OCI-LY7 (cell line): Measurements from ENCODE around the gene CD9. TPM values are rescaled to one million over a fixed set of nuclear protein-coding genes. Genes with fewer than 3 reads are reported as not detected.

Experiments used
- BruUV-seq: library from RNA; stranded (reverse); fragments of 400-500 nt; replicated peaks from 2 replicates; lab custom pipeline; 2021; lab: Mats Ljungman, UMichigan
- CTCF ChIA-PET: fragments of 300-600 bp; sonication (Branson Sonifier 250); formaldehyde crosslinking; loops from one replicate; lab custom pipeline; 2022; ENCODE audit warnings: antibody characterized with exemption; ENCODE audit not compliant: unreplicated experiment; lab: Charles Lee
- POLR2A ChIA-PET: fragments of 300-600 bp; sonication (Branson Sonifier 250); formaldehyde crosslinking; loops from one replicate; lab custom pipeline; 2022; ENCODE audit warnings: antibody characterized with exemption; lab: Charles Lee
- DNase-seq: peaks from one replicate; pipeline ENCODE4 v3.0.0-alpha.2; 2015; ENCODE audit warnings: low spot score
- H2AFZ ChIP-seq: fragments of 200-600 bp; sonication (generic), shearing (Covaris generic); 2 replicates; pipeline ENCODE4 v1.6.1; 2014; ENCODE audit warnings: mild to moderate bottlenecking, antibody characterized with exemption, low read length, moderate library complexity
- H3K27ac ChIP-seq: fragments of 200-600 bp; sonication (generic); 2 replicates; pipeline ENCODE4 v1.5.1; 2014; ENCODE audit warnings: mixed run types, low read depth, mild to moderate bottlenecking, moderate library complexity, low read length, inconsistent platforms; ENCODE audit not compliant: poor library complexity, severe bottlenecking
- H3K36me3 ChIP-seq: fragments of 200-600 bp; sonication (generic); 2 replicates; pipeline ENCODE4 v1.6.1; 2014; ENCODE audit warnings: mild to moderate bottlenecking, antibody characterized with exemption, low read length, moderate library complexity, mixed read lengths; ENCODE audit not compliant: insufficient read depth
- H3K4me1 ChIP-seq: fragments of 200-600 bp; sonication (generic); 2 replicates; pipeline ENCODE4 v1.5.1; 2014; ENCODE audit warnings: mild to moderate bottlenecking, low read length; ENCODE audit not compliant: insufficient read depth, poor library complexity, severe bottlenecking
- H3K4me2 ChIP-seq: fragments of 200-600 bp; sonication (generic); 2 replicates; pipeline ENCODE4 v1.6.1; 2014; ENCODE audit warnings: mild to moderate bottlenecking, low read length
- H3K4me3 ChIP-seq: fragments of 200-600 bp; sonication (generic); 2 replicates; pipeline ENCODE4 v1.5.1; 2014; ENCODE audit warnings: mild to moderate bottlenecking, low read depth, low read length; ENCODE audit not compliant: poor library complexity, severe bottlenecking
- H3K79me2 ChIP-seq: fragments of 200-600 bp; sonication (generic); 2 replicates; pipeline ENCODE4 v1.6.1; 2016; ENCODE audit warnings: low read depth, mild to moderate bottlenecking, low read length, moderate library complexity, mixed read lengths; ENCODE audit not compliant: insufficient read depth
- H3K9me2 ChIP-seq: fragments of 200-600 bp; sonication (generic); 2 replicates; pipeline ENCODE4 v1.6.1; 2016; ENCODE audit warnings: mild to moderate bottlenecking, low read length, mixed read lengths; ENCODE audit not compliant: insufficient read depth
- H3K9me3 ChIP-seq: fragments of 200-600 bp; sonication (generic); 2 replicates; pipeline ENCODE4 v1.6.1; 2014; ENCODE audit warnings: mild to moderate bottlenecking, mixed run types, low read length, mixed read lengths
- H4K20me1 ChIP-seq: fragments of 200-600 bp; sonication (generic); 2 replicates; pipeline ENCODE4 v1.6.1; 2014; ENCODE audit warnings: mild to moderate bottlenecking, antibody characterized with exemption, low read length, moderate library complexity, mixed read lengths; ENCODE audit not compliant: insufficient read depth
- CTCF ChIP-seq: fragments of 200-600 bp; sonication (generic); conservative IDR thresholded peaks from 2 replicates; pipeline ENCODE4 v1.5.1; 2014; ENCODE audit warnings: mild to moderate bottlenecking, antibody characterized with exemption, low read length, moderate library complexity, mixed read lengths
- EZH2phosphoT487 ChIP-seq: fragments of 200-600 bp; sonication (generic); IDR thresholded peaks from 2 replicates; pipeline ENCODE4 v1.6.1; 2018; ENCODE audit warnings: low read depth, borderline replicate concordance, mild to moderate bottlenecking, mixed run types, antibody characterized with exemption, low read length, moderate library complexity, mixed read lengths
- intact Hi-C: fragments of 100-400 bp; cut with micrococcal nuclease; formaldehyde crosslinking; loops from one replicate; pipeline ENCODE4 v1.10.0; 2022; ENCODE audit not compliant: unreplicated experiment
- total RNA-seq, 2 experiments: library from RNA; depleted of rRNA in 1 of 2; stranded (reverse); fragments of >200 nt in 1 of 2; shearing (Covaris generic) in 1 of 2; gene quantifications; 2 replicates each; pipeline ENCODE4 v1.2.3, GENCODE V29; 2014 to 2022

Gene CD9
- total RNA-seq, 2 experiments from 2014 or later: not detected

DNA sequence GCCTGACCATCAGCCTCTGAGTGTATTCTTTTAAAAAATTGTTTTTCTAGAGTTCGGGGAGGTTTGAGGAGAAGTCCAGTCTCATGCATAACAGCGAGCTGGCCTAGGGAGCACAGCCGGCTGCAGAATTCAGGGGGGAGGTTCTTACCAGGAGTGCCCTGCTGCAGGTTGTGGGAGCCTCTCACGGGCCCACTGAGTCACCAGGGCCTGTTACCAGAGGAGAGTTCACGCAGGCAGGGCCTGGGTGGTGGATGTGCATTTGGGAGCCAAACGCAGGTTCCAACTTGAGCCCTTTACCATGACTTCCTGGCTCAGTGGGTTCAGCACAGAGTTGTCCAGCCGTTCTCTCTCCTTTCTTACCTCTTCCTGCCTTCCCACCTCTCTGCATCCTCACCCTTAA, 14.4 kb downstream of the CD9 start:
- no peak overlapping the region for H3K4me2 ChIP-seq
- ChIA-PET CTCF (interaction anchor here (0.6 kb wide), 1 partner anchor 413 kb away, joined by 4 read pairs; no protein-coding TSS in a partner anchor), POLR2A (interaction anchor here (0.7 to 1.3 kb wide), 2 partner anchors 21 to 161 kb away, joined by 3 read pairs; no protein-coding TSS in a partner anchor)
- H3K9me3 ChIP-seq: no peaks in the 10 kb centered on the region
- intact Hi-C loops: no loop called here
- no peak overlapping the region for H3K4me3 ChIP-seq
- TF ChIP-seq CTCF: no peak
- TF ChIP-seq EZH2phosphoT487: no peak
- H3K4me1 ChIP-seq: peaks cover 28% of the 10 kb centered on the region
- no peak overlapping the region for H3K27ac ChIP-seq
- no peaks in the 10 kb centered on the region for H3K79me2 ChIP-seq
- H3K9me2 ChIP-seq: no peaks in the 10 kb centered on the region
- H2AFZ ChIP-seq: no peak overlapping the region
- no peaks in the 10 kb centered on the region for H3K36me3 ChIP-seq
- BruUV-seq: no TSS peak
- DNase-seq: no peak
- H4K20me1 ChIP-seq: no peaks in the 10 kb centered on the region

DNA sequence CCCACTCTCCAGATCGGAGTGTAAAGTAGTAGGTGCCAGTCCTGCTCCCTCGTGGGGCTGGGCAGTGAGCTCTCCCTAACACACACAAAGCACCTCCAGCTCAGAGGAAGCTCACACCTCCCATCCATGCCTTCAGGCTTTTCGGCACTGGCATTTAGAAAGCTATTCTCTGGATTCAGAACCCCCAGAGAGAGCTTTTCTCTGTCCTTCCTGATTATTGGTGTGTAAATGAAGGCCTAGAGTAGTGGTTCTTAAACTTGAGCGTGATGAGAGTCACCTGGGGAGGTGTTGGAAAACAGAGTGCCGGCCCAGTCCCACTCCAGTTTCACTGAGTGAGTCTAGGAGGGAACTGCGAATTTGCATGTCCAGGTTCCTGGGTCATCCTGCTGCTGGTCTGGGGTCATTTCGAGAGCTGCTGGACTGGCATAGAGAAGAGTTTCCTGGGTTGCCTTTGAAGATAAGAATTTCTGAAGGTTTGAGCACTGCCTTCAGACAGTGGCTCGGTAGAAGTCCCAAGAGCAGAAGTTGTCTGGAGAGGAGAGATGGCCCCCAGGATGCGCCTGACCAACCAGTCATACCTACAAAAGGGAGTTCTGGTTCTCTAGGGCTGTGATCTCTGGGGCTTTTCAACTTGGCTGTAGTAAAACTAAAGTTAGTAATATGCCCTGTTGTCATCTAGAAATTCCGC, 15.1 kb downstream of the CD9 start:
- no peak overlapping the region for H2AFZ ChIP-seq
- no peaks in the 10 kb centered on the region for H3K9me3 ChIP-seq
- BruUV-seq: no TSS peak
- no peak overlapping the region for H3K27ac ChIP-seq
- peaks cover 22% of the 10 kb centered on the region for H3K4me1 ChIP-seq
- no peak overlapping the region for H3K4me3 ChIP-seq
- H3K4me2 ChIP-seq: no peak overlapping the region
- DNase-seq: no peak
- no peaks in the 10 kb centered on the region for H3K79me2 ChIP-seq
- intact Hi-C loops: no loop called here
- H4K20me1 ChIP-seq: no peaks in the 10 kb centered on the region
- no peaks in the 10 kb centered on the region for H3K9me2 ChIP-seq
- no peak for TF ChIP-seq EZH2phosphoT487
- TF ChIP-seq CTCF: no peak
- POLR2A ChIA-PET: interaction anchor here (1.3 kb wide), 1 partner anchor 21 kb away, joined by 3 read pairs; no protein-coding TSS in a partner anchor
- CTCF ChIA-PET: no interaction called here
- H3K36me3 ChIP-seq: no peaks in the 10 kb centered on the region

GRCh38 chr12:6215932-6216494, 15.8 kb downstream of the CD9 start:
- Histone ChIP-seq H3K36me3 (no peaks in the 10 kb centered on the region), H3K4me3 (no peak overlapping the region), H3K4me1 (peaks cover 15% of the 10 kb centered on the region), H4K20me1 (no peaks in the 10 kb centered on the region), H3K9me3 (no peaks in the 10 kb centered on the region), H3K4me2 (no peak overlapping the region), H3K9me2 (no peaks in the 10 kb centered on the region), H3K27ac (no peak overlapping the region), H3K79me2 (no peaks in the 10 kb centered on the region), H2AFZ (no peak overlapping the region)
- ChIA-PET CTCF (no interaction called here), POLR2A (no interaction called here)
- no peak for DNase-seq
- BruUV-seq: no TSS peak
- intact Hi-C loops: no loop called here
- TF ChIP-seq EZH2phosphoT487: no peak
- no peak for TF ChIP-seq CTCF
